GM18519 (cell line): ENCODE measurements around the gene RHOF.
"Not testable (repeated sequence)": the region's sequence is repeated elsewhere in the genome, so short reads cannot be mapped to it uniquely, and the experiment has no call there.

ENCODE experiments used
- ATAC-seq: cut with Tn5 transposase; IDR thresholded peaks from one replicate; pipeline ENCODE4 v1.9.1; 2021; ENCODE audit warnings: mild to moderate bottlenecking, moderate library complexity; ENCODE audit not compliant: unreplicated experiment, low FRiP score

RHOF gene

DNA sequence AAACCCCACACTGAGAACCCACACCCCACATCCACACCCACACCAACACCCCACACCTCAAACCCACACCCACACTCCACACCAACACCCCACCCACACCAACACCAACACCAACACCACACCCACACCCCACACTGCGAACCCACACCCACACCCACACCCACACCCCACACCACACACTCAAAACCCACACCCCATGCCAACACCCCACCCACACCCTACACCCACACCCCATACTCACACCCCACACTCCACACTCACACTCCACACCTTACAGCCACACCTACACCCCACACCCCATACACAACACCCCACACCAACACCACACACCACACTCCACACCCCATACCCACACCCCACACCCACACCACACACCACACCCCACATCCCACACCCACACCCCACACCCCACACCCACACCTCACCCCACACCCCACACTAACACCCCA is 43.0 kb downstream of the RHOF start:
- ATAC-seq, result no peak

DNA sequence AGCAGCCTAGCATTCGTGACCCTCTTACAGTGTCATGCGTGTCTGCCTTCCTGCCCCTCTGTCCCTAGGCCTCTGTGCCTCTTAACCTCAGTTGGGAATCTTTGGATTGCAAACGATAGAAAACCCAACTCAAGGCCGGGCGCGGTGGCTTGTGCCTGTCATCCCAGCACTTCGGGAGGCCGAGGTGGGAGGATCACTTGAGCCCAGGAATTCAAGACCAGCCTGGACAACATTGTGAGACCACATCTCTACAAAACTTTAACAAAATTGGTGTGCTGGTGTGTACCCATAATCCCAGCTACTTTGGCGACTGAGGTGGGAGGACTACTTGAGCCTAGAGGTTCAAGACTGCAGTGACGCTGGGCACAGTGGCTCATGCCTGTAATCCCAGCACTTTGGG is 44.2 kb downstream of the RHOF start:
- ATAC-seq, result no peak

DNA sequence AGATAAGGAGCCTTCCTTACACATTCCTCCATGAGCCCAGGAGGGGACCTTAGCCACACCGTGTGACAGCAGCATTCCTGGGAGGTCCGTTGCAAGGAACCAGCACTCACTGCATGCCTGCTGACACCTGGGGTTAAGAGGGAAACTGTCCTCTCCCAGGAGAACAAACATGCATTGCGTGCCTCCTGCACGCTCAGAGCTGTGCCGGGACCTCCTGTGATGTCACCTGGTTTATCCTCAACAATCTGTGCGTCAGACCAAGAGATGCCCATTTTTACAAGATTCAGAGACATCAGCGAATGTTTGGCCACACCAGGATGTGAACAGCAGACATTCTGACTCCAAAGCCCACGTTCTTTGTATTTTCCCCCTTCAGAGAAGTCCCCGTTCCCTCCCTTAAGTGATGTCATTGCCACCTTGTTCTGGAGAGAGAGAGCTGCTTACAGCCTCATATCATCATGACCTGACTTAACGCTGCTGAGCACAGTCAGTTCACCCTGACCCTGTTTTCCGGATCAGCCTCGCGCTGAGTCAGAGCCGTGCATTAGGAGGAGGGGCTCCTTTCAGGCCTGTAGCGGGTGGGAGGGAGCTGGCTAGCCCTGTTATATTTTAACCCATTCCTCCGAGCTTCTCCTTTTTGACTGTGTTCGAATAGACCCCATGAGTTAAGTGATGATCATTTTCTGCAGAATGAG is 44.8 kb downstream of the RHOF start:
- no peak for ATAC-seq

DNA sequence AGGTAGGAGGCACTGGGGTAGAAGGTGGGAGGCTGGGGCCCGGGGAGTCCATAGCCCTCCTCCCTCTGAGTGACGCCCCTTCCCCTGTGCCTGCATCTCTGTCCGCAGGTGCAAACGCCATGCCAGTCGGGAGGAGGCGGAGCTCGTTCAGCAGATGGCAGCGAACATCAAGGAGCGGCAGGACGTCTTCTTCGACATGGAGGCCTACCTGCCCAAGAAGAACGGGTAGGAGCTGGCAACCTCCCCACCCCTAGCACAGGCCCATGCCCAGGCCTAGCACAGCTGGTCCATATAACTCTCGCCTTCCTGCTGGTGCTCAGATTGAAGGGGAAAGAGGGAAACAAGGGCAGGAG is 45.3 kb downstream of the RHOF start:
- no peak for ATAC-seq

DNA sequence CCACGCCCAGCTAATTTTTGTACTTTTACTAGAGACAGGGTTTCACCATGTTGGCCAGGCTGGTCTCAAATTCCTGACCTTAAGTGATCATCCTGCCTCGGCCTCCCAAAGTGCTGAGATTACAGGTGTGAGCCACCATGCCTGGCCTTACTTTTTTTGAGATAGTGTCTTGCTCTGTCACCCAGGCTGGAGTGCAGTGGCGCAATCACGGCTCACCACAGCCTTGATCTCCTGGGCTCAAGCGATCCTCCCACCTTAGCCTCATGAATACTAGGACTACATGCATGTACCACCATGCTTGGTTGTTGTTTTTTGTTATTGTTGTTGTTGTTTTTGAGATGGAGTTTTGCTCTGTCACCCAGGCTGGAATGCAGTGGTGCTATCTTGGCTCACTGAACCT is 47.9 kb downstream of the RHOF start:
- ATAC-seq, result not testable (repeated sequence)

DNA sequence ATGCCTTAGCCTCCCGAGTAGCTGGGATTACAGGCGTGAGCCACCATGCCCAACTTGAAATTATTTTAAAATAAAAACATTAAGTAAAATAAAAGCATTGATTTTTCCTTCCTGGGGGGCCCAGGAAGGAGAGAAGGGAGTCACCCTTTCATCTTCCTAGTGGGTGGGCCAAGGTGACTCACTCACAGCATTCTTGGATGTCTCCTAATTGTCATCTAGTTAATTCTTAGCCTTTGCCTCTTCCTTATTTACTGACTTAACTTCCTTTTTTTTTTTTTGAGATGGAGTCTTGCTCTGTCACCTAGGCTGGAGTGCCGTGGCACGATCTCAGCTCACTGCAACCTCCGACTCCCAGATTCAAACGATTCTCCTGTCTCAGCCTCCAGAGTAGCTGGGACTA is 51.7 kb downstream of the RHOF start:
- ATAC-seq, result no peak

DNA sequence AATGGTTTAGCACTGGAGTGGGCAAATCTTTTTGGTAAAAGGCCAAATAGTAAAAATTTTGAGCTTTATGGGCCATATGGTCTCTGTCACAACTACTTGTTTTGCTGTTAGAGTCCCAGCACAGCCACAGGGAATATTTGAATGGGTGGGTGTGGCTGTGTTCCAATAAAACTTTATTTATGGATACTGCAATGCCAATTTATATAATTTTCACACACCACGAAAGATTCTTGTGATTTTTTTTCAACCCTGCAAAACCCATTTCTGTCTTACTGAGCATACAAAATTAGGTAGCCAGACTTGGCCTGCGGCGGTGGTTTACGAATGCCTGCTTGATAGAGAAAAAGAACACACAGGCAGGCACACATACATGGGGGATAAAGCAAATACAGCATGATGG is 52.6 kb downstream of the RHOF start:
- no peak for ATAC-seq

DNA sequence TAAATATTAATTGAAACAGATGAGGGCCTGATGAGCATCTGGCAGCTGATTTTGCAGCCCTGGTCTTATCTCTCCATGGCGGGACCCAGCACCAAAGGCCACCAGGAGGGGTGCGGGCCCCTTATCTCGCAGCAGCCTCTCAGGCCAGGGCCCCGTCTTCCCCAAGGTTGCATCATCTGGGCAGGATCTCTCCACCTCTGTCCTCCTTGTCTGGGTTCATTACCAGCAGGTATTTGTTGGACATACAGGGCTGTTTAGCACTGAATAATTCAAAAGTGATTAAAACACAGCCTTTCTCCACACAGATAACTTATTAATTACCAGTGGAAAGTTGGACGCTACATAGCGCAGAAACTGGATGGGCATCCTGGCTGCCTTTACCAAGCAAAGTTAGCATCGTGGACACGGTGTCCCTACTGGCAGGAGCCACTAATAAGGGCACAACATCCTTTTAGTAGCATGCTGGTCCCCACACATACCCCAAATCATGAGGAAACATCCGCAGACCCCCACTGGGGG is 55.1 kb downstream of the RHOF start:
- ATAC-seq, result no peak

DNA sequence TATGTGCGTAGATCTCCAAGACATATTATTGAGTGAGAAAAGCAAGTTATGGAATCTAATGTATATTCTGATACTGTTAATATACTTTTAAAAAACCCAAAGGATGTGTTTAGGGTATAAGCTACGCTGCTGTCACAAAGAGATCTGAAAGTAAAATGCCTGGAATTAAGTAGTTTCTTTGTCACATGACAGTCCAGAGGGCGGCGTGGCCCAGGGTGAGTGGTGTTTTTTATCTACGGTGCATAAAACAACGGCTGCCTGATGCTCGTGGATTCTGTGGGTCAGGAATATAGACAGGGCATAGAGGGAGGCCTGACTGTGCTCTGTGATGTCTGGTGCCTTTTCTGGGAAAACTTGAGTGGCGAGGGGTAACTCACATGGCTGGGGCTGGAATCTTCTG is 59.6 kb downstream of the RHOF start:
- ATAC-seq, result no peak

DNA sequence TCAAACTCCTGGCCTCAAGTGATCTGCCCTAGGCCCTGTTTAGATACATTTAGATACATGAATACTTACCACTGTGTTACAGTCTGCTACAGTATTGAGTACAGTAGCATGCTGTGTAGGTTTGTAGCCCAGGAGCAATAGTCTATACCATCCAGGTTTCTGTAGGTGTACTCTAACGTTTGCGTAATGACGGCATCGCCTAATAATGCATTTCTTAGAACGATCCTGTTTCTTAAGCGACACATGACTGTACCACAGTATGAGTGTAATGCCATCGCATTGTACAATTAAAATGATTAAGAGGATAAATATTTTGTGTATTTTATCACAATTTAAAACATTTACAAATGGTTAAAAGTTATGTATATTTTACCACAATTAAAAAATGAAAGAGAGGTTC is 62.0 kb downstream of the RHOF start:
- no peak for ATAC-seq

DNA sequence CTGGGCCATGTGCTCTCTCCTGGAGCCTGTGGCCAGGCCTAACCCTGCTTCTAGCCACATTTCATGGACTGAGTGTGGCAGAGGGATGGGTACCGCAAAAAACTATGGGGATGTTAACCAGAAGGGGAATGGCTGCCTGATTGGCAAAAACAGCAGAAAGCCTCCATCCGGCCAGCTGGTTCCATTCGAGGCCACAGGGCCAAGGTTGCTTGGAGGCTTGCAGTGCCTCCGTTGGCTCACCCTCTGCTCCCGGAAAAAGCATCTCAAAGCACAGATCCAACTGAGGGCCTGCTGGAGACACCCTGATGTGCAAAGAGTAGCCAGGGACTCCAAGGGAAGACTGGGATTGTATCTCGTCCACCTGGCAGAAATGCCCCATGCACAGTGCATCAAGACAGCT is 64.5 kb downstream of the RHOF start:
- ATAC-seq, result no peak
